ENCODE measurements around the gene NFIX.
A peak's percentile ranks its signal among the peaks of the same experiment; 100 is the strongest.
"Not testable (repeated sequence)": the region's sequence is repeated elsewhere in the genome, so short reads cannot be mapped to it uniquely, and the experiment has no call there.

Gene NFIX

DNA sequence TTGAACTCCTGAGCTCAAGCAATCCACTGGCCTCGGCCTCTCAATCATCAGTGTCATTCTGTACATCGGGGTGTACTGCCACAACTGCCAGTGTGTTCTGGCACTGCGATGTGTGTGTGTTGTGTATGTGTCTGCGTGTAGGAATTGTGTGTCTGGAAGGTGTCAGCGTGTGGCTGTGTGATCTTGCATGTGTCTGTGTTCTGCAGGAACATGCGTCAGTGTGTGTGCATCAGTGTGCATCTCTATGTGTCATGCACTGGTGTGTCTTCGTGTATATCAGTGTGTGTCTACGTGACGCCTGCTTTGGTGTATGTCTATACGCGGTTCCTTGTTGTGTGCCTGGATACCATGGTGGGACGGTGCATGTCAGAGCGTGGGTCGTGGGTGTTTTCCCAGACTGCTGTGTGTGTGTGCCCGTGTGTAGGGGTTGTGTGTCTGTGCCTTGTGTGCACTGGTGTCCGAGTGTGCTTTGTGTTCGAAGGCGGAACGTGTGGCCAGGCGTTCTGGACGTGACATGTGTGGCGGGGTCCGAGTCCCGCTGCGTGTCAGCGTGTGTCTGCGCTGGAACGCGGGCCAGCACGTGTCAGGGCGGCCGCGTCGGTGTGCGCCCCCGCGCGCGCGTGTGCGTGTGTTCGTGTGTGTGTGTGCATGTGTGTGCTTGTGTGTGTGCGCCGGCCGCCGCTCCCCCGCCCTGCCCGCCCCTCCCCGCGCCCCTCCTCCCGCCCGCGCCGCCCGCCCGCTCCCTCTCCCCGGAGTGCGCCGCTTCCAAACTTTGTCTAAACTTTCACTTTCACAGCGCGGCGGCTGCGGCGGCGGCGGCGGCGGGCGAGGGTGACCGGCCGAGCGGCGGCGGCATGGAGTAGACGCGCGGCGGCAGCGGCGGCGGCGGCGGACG, at the start of gene NFIX:
Gene NFIX (plus strand): TSS at position 775 of the 895 bp plus-strand sequence. CDS start 363 bp downstream, outside the sequence.
- DNase-seq (ENCODE audit: low spot score) = no peak

- DNase-seq (ENCODE audit: low spot score) = peak; percentile 87
These were observed 49.7 kb upstream of the NFIX start, which contains the start of gene RAD23A for GRCh38 chr19:12945479-12946091. RAD23A (plus strand) TSS chr19:12945862; CDS start chr19:12945949, 87 bp downstream.

DNA sequence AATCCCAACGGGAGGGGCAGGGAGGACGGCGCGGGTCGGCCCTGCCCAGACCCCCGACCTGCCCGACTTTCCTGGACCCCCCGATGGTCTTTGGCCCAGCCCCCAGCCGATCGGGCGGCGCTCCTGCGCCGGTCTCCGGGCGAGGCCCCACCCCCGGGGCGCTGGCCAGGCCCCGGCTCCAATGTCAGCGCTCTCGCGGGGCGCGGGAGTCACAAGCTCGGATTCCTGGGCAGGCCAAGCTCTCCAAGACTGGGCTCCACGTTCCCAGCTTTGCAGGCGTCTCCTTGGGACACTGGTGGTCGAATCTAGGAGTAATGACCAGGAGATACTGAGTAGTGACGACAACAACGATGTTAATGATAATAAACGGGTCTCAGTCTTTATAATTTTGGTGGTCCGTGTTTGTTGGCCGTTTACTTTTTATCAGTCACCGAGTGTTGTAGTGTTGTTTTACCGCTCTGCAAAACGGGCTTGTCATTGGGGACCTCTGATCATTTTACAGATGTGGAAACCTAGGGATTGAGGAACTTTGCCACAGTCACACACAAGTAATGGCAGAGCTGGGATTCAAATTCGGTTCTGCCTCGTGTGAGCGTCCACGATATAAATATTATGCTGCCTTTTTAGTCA, 49.1 kb upstream of the NFIX start:
- no peak for DNase-seq (ENCODE audit: low spot score)

DNA sequence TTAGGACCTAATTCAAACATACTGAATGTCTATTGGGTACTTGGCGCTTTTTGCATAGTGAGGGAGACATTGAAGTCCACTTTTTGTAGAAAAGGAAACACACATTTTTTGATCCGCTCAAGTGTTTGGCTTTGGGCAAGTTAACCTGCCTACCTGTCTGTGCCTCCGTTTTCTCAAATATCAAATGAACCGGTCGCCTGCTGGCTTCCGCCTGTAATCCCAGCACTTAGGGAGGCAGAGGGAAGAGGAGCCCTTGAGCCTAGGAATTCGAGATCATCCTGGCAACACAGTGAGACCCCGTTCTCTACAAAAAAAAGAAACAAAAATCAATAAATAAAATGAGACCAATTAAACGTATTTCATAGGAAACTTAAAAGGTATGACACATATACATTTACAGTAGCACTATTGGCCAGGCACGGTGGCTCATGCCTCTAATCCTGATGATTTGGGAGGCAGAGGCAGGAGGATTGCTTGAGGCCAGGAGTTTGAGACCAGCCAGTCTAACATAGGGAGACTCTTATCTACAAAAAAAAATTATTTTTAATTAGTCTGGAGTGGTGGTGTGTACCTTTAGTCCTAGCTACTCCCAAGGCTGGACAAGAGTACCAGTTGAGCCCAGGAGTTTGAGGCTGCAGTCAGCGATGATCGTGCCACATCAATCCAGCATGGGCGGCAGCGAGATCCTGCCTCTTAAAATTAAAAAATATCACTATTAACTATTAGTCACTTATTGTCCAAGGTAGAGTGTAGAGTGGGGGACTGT, 48.4 kb upstream of the NFIX start:
- no peak for DNase-seq (ENCODE audit: low spot score)

DNA sequence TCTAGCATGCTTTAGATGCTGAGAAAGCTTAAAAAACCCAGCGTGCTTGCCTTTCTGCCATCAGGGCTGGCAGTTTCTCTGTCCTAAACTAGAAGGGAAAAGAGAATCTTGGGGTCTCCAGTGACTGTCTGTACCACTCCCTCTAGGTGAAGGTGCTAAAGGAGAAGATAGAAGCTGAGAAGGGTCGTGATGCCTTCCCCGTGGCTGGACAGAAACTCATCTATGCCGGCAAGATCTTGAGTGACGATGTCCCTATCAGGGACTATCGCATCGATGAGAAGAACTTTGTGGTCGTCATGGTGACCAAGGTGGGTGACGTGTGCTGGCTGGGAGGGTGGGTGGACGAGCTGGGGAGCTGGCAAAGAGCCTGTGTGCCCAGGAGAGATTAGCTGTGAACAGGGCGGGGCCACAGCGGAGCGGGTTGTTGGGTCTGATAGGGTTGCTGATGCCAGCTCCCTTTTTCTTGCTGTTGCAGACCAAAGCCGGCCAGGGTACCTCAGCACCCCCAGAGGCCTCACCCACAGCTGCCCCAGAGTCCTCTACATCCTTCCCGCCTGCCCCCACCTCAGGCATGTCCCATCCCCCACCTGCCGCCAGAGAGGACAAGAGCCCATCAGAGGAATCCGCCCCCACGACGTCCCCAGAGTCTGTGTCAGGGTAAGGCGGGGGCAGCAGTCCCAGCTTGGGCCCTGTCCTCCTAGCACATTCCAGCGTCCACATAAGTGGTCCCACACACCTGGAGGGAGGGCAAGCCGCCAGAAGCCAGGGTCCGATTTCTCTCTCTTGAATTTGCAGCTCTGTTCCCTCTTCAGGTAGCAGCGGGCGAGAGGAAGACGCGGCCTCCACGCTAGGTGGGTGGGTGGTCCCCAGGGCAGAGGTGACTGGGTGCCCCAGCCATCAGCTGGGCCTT, 47.3 kb upstream of the NFIX start:
- DNase-seq (ENCODE audit: low spot score) = no peak

DNA sequence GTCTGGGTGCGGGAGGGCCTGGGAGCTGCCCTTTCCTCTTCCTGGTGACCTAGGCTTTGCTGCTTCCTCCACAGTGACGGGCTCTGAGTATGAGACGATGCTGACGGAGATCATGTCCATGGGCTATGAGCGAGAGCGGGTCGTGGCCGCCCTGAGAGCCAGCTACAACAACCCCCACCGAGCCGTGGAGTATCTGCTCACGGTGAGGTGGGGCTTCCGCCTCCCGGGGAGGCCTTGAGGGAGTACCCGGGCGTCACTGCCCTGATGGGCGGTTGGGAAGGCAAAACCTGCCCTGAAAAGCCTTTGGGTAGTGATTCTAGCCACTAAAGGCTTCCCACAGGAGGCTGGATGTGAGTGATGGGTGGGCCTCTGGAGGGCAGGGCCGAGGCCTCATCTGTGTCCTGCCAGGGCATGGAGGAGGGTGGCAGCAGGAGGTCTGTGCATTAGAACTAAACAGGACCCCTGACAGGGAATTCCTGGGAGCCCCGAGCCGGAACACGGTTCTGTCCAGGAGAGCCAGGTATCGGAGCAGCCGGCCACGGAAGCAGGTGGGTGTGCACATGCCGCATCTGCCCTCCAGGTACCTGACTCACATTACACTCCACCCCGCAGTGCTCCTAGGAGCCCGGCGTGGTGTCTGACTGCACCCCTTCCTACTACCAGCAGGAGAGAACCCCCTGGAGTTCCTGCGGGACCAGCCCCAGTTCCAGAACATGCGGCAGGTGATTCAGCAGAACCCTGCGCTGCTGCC, 46.5 kb upstream of the NFIX start:
- no peak for DNase-seq (ENCODE audit: low spot score)

DNA sequence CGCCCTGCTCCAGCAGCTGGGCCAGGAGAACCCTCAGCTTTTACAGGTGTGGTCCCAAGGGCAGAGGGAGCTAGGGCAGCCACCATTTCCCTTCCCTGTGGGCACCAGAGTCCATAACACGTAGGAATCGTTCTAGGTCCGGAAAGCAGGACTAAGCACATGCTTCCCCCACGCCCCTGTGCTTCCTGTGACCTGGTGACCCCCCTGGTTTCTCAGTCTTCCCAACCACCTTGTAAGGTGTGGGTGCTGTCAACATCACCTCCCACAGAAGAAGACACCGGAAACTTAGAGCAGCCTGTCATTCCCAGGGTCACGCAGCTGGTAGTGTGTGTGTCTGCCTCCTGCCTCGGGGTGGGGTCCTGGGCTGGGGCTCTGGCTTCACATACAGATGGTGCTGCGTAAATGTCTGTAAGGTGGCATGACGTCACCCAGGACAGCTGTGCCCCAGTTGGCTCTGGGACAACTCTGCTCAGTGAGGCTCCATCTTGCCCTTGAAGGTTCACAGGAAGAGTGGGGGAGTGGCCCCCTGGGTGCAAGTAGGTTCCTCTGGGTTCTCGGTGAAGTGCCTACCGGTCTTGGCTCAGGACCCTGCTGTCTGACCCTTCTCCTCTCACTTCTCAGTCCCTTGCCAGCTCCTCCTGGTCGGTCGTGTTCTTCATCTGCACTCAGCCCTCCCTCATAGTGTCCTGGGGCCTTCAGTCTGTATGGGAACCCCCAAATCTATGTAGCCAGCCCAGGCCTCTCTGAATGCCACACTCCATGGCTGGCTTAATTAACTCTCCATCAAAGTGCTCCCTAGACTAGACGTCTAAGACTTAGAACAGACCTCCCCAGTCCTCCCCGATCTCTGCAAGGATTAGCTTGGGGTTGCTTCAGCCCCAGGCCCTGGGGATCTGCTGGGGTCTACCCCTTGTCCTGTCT, 45.7 kb upstream of the NFIX start:
- no peak for DNase-seq (ENCODE audit: low spot score)

- not testable (repeated sequence) for DNase-seq (ENCODE audit: low spot score)
These were observed 43.2 kb upstream of the NFIX start for GRCh38 chr19:12952050-12952449.

GRCh38 chr19:12952488-12953137, 42.7 kb upstream of the NFIX start:
- no peak for DNase-seq (ENCODE audit: low spot score)

DNA sequence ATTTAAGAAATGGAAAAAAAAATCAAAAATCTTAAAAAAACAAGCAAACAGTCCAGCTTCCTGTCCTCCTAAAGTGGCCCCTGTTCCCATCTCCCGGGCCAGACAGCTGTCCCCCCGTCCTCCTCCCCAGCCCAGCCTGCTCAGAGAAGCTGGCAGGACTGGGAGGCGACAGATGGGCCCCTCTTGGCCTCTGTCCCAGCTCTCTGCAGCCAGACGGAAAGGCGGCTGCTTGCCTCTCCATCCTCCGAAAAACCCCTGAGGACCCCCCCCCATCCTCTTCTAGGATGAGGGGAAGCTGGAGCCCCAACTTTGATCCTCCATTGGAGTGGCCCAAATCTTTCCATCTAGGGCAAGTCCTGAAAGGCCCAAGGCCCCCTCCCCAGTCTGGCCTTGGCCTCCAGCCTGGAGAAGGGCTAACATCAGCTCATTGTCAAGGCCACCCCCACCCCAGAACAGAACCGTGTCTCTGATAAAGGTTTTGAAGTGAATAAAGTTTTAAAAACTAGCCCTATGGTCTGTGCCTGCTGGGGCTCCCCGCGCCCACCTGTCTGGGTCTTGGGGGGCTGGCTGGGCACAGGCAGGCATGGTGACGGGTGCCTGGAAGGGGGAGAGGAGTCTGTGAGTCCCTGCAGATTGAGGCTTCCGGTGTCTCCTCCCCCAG, 42.0 kb upstream of the NFIX start:
- peak; percentile 81 for DNase-seq (ENCODE audit: low spot score)

DNA sequence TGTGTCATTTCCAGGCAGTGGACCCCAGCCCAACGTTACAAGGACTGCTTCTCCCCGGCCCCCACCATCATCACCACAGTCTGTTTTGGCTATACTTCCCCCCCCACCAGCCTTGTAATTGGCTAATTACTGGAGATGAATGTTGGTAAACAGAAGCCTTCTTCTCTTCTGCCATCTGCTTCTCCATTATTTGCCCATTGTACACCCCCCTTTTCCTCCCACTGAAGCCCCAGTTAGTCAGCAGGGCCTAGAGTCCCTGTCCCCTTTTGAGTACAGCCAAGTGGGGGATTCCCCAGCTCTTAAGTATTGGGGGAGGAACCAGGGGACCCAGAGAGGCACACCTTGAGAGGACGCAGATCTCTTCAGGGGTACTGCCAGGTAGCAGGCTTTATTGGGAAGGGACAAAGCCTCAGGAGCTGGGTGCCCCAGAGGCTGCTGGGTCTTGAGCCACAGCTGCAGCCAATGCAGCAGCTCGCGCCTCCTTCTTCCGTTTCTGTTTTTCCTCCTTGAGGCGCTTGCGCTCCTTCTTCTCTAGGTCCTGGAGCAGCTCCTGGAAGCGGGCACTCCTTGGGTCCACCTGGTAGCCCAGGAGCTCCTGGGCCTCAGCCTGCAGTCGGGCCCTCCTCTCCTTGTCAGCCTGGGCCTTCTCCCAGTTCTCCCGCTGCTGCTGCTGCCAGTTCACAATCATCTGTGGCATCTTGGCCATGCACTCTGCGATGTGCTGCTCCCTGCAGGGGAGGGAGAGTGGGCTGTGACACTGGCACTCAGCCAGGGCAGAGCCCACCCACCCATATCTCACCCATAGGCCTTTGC, 41.3 kb upstream of the NFIX start:
- no peak for DNase-seq (ENCODE audit: low spot score)

- DNase-seq (ENCODE audit: low spot score) = no peak
These were observed 40.7 kb upstream of the NFIX start for GRCh38 chr19:12954612-12954962.

- not testable (repeated sequence) for DNase-seq (ENCODE audit: low spot score)
These were observed 39.7 kb upstream of the NFIX start for GRCh38 chr19:12955575-12955974.

DNA sequence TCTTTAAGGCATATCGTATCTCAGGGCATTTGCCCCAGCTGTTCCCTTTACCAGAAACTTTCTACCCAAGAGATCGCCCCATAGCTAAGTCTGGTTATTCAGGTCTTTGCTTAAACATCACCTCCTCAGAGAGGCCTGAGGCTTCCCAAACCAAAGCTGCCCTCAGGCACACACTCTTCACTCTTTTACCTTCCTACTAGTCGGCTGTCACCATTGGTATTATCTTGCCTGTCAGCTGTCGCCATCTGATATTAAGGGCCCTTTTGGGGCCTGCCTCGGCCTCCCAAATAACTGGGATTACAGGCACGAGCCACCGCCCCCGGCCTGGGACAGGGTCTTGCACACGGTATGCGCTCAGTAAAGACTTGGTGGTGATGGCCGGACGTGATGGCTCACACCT, 39.3 kb upstream of the NFIX start:
- DNase-seq (ENCODE audit: low spot score) = no peak

GRCh38 chr19:12956446-12957388, 38.6 kb upstream of the NFIX start, which contains the start of gene GADD45GIP1:
GADD45GIP1 (minus strand) TSS chr19:12957223; CDS start chr19:12957212, 11 bp downstream.
- peak; percentile 63 for DNase-seq (ENCODE audit: low spot score)

DNA sequence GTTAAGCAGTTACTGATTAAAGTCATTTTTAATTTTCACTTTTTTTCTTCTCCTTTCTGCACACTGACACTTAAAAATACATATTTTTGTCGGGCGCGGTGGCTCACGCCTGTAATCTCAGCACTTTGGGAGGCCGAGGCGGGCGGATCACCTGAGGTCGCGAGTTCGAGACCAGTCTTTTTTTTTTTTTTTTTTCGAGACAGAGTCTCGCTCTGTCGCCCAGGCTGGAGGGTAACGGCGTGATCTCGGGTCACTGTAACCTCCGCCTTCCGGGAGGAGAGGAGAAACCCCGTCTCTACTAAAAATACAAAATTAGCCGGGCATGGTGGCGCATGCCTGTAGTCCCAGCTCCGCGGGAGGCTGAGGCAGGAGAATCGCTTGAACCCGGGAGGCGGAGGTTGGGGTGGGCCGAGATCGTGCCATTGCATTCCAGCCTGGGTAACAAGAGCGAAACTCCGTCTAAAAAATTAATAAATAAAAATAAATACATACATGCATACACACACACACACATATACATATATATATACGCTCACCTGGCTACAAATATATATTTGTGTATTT, 37.8 kb upstream of the NFIX start:
- DNase-seq (ENCODE audit: low spot score) = not testable (repeated sequence)

Measured in globus pallidus (tissue), 1 donor.